HG02571 (cell line): ENCODE measurements around the gene DEUP1.
"Not testable (repeated sequence)": the region's sequence is repeated elsewhere in the genome, so short reads cannot be mapped to it uniquely, and the experiment has no call there.

Source experiments
- ATAC-seq: cut with Tn5 transposase; IDR thresholded peaks from one replicate; pipeline ENCODE4 v1.9.1; 2021; ENCODE audit warnings: mild to moderate bottlenecking, moderate library complexity; ENCODE audit not compliant: unreplicated experiment

DEUP1 gene, protein sequence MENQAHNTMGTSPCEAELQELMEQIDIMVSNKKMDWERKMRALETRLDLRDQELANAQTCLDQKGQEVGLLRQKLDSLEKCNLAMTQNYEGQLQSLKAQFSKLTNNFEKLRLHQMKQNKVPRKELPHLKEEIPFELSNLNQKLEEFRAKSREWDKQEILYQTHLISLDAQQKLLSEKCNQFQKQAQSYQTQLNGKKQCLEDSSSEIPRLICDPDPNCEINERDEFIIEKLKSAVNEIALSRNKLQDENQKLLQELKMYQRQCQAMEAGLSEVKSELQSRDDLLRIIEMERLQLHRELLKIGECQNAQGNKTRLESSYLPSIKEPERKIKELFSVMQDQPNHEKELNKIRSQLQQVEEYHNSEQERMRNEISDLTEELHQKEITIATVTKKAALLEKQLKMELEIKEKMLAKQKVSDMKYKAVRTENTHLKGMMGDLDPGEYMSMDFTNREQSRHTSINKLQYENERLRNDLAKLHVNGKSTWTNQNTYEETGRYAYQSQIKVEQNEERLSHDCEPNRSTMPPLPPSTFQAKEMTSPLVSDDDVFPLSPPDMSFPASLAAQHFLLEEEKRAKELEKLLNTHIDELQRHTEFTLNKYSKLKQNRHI

GRCh38 chr11:93330446-93330984 is at the start of gene DEUP1:
Gene DEUP1 (plus strand): TSS chr11:93330742. CDS start chr11:93332260, 1,518 bp downstream.
- no peak for ATAC-seq

GRCh38 chr11:93285430-93285829 is 45.1 kb upstream of the DEUP1 start:
- no peak for ATAC-seq

DNA sequence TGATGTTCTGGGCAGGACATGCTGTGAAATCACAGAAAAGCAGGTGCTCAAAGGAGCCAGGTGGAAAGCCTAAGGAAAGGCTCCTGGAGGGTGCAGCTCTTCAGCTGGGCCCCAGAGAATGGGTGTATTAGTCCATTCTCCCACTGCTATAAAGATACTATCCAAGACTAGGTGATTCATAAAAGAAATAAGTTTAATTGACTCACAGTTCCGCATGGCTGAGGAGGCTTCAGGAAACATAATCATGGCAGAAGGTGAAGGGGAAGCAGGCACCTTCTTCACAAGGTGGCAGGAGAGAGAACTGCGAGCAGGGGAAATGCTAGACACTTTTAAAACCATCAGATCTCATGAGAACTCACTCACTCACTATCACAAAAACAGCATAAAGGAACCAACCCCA is 43.1 kb upstream of the DEUP1 start:
- no peak for ATAC-seq

GRCh38 chr11:93288079-93288478 is 42.5 kb upstream of the DEUP1 start:
- ATAC-seq, result peak; percentile 71

DNA sequence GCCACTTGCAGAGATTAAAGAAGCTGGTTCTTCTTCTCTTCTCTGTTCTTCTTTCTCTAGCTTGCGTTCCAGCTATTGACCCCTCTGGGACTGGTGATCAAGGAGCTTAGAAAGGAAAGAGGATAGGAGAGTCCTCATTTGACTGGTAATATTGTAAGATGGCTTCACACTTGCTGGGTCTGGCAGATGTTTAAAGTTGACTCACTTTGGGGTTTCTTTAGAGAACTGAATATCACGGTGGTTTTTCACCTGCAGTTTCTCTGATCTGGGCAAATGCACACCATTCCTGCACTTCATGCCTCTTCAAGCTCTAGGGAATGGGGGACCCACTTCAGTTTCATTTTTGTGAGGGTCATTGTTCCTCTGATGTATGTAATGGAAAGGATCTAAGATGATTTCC is 41.8 kb upstream of the DEUP1 start:
- no peak for ATAC-seq

GRCh38 chr11:93289782-93290463 is 40.6 kb upstream of the DEUP1 start:
- no peak for ATAC-seq

DNA sequence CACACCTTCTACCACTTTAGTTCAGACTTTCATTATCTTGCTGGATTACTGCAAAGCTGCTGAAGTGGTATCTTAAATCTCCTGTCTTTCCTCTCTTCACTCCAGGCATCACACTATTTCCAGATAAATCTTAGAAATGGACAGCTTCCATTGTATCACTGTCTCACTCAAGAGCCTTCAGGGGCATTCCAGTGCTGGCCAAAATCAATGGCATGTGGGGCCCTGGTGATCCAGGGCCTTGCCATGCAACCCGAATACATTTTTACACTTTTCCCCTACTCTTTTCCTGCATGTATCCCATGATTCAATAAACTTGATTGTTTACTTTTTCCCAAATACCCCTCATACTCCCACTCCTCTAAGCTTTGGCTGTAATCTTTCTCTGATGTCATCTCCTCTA is 39.4 kb upstream of the DEUP1 start:
- no peak for ATAC-seq

DNA sequence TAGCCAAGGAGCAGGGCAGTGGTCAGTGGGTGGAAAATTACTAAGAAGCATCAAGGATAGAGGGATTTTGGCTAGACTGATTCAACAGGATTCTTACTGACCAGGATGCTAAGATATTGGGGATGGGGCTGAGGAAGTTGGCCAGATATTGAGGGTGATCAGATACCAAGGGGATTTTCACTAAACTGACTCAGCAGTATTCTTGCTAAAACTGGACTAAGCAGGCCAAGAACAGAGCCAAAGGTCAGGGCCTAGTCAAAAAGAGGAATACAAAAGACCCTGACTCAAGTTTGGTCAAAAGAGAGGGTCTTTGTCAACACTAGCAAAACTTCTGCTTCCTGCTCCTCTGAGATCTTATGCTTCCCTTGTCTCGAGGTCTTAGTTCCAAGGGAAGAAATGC is 38.6 kb upstream of the DEUP1 start:
- no peak for ATAC-seq

DNA sequence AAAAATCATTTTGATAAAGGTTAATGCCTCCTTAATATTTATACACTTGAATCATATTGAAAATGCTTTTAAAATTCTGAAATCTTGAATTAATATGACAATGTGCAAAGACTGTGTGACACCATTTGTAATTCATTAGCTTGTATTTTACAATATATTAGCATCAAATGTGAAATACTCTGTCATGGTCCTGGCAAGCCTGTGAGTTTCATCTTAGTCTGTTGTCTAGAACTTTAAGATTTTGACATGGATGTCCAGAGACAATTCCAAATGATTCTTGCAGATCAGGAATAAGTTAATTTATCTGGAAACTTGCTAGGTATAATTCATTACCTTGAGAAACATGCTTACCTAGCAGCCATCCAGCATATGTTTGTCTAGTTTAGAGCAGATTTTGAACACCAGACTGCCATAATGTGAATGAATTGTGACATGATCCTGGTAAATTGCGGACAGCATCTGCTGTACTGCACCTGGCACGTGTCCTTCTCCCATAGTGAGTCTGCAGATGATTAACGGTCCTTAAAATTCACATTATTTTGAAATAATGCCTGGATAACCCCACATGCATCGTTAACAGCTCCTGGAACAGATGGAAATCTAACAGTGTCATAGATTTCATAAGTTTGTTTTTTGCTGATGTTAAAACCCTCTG is 34.5 kb upstream of the DEUP1 start:
- no peak for ATAC-seq

DNA sequence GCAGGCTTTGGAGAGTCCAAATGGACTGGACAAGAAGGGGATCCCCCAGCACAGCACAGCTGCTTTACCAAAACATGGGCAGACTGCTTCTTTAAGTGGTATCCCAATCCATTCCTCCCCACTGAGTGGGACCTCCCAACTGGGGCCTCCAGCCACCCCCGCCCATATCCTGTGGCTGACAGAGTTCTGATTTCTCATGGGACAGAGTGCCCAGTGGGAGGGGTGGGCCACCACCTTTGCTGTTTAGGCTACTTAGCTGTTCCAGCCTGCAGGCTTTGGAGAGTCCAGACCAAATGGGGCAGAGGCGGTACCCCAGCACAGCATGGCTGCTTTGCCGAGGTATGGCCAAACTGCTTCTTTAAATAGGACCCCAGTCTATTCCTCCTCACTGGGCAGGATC is 26.9 kb upstream of the DEUP1 start:
- no peak for ATAC-seq

GRCh38 chr11:93314399-93314798 is 16.1 kb upstream of the DEUP1 start:
- not testable (repeated sequence) for ATAC-seq

GRCh38 chr11:93319224-93319839 is 11.2 kb upstream of the DEUP1 start:
- ATAC-seq, result no peak

DNA sequence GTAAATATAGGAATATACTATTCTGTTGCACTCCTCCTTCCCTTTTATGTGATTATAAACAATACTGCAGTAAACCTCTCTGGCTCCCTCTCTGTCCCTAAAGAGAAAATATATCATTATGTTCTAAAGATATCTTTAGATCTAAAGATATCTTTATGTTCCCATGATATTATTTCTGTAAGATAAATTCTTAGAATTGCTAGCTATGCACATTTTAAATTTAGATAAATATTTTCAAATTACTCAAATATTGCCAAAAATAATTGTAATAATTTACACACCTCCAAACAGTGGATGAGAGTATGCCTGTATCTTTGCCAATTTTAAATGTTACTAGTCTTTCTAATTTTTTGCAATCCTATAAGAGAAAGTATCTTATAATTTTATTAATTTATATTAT is 10.3 kb upstream of the DEUP1 start:
- no peak for ATAC-seq

GRCh38 chr11:93322207-93322606 is 8.3 kb upstream of the DEUP1 start:
- ATAC-seq, result no peak

DNA sequence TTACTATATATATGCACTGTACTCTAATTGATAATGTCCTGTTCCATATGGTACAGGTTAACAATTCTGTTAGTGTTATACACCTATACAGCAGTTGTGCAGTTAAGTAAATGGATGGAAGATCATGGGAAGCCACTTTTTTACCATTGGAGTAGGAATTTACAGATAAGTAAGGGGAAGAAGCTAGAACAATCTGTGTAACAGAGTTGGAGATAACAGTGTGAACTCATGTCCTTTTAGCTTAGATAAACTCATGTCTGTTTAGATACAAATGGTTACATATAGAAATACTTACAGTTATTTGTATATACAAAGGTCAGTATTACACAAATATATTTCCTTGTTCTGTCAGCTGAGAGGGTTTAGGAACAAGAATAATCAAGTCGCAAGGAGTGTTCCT is 6.8 kb upstream of the DEUP1 start:
- no peak for ATAC-seq

DNA sequence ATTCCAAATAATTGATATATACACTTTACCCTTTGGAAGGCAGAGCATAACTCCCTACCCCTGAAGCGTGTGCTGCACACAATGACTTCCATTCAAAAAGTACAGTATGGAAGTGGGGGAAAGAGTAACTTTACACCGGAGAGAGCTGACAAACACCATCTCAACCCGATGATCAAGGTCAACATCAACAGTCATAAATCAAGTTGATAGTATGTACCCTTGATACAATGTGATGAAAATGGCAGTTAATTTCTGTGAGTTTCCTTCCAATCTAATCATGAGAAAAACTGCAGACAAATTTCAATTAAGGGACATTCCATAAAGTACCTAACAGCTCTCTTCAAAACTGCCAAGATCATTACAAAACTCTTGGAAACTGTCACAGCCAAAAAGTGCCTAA is 6.0 kb upstream of the DEUP1 start:
- no peak for ATAC-seq

- no peak for ATAC-seq
These were observed 3.9 kb upstream of the DEUP1 start for GRCh38 chr11:93326681-93327080.

DNA sequence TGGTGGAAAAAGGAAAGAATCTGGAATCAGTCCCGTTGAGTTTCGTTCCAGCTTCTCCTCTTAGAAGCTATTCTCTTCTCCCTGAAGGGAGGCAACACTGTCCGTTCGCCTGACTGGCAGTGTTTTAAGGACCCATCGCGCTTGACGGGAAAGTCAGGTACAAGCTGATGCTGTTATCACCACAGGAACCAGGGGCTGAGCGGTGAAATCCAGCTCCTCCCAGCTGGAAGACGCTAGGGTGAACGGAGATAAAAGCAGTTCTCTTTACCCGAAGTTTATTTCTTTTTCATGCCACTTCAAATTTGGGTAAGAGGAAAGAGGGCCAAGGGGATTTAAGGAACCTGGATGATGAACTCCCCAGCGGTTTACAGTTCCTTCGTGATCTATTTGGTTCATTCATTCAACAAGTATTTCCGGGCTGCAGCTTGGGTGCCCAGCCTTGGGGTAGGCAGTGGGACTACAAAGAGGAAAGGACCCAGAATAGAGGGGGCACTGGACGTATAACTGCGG is 551 bp upstream of the DEUP1 start:
- ATAC-seq, result no peak

DNA sequence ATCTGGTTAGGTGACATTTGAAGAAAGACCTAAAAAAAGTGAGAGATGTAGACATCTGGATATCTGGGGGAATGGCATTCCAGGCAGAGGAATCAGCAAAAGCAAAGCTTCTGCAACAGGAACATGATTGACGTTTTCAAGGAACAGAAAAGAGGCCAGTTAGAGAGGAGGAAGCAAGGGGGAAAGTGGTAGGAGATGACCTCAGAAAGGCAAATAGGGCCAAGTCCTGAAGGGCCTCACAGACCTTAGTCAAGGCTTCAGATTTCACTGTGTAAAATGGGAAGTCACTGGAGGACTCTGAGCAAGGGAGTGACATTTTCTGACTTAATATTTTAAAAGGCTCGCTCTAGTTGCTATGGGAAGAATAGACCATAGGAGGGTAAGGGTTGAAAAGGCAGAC is 9.7 kb downstream of the DEUP1 start:
- ATAC-seq, result no peak

GRCh38 chr11:93344855-93345333 is 14.4 kb downstream of the DEUP1 start:
- ATAC-seq, result no peak
